ENCODE data around the gene TH. TPM values are rescaled to one million over a fixed set of nuclear protein-coding genes. Genes with fewer than 3 reads are reported as not detected.

The TH gene
- total RNA-seq, 1 experiment from 2014 or later: not detected

DNA sequence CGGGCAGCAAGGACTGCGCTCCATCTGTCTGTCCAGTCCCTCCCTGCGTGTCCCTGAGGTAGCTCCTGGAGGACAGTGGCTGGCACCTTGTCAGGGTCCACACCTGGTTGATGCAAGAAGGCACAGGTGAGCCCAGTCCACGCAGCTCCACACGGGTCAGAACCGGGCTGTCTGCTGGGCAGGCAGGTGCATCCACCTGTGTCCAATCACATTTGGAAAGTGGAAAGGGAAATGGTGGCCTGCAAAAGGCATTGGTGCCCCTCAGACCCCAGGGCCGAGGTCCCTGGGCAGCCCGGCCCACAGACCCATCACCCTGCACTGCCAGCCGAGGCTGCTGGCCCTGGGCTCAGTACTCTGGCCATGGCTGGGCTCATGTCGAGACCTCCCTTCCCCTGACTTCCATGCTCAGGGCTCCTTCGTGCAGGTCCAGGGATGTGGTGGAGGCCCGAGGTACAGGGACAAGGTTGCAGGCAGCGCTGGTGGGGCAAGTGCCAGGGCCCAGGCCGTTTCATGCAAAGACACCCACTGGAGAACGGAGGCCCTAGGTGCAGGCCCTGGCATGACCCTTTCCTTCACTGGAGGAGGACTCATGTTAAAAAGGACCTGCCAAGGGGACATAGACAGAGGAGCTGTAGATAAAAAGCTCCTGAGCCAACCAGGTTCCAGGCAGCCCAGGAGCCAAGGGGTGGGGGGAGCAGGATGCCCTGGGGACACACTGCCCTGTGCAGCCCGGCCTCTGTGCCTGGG lies 38.9 kb upstream of the TH start:
- BruUV-seq (replicated peaks): no TSS peak
- Histone ChIP-seq H3K27ac (ENCODE audit: low read length) (no peak overlapping the region), H3K4me1 (ENCODE audit: control insufficient read depth, insufficient read depth, low read length) (no peaks in the 10 kb centered on the region), H3K4me3 (ENCODE audit: low read depth in 2 of 2, low read length in 2 of 2) (no peak overlapping the region), H3K9me3 (ENCODE audit: control insufficient read depth, insufficient read depth, low read depth, low read length) (no peaks in the 10 kb centered on the region), H3K27me3 (ENCODE audit: control insufficient read depth, insufficient read depth, low read length) (no peaks in the 10 kb centered on the region), H3K36me3 (ENCODE audit: control insufficient read depth, insufficient read depth, low read length) (no peaks in the 10 kb centered on the region)
- TF ChIP-seq POLR2AphosphoS5 (IDR thresholded peaks at IDR 0.05; ENCODE audit: low read depth, low read length): no peak
- TF ChIP-seq, protein P1, sequence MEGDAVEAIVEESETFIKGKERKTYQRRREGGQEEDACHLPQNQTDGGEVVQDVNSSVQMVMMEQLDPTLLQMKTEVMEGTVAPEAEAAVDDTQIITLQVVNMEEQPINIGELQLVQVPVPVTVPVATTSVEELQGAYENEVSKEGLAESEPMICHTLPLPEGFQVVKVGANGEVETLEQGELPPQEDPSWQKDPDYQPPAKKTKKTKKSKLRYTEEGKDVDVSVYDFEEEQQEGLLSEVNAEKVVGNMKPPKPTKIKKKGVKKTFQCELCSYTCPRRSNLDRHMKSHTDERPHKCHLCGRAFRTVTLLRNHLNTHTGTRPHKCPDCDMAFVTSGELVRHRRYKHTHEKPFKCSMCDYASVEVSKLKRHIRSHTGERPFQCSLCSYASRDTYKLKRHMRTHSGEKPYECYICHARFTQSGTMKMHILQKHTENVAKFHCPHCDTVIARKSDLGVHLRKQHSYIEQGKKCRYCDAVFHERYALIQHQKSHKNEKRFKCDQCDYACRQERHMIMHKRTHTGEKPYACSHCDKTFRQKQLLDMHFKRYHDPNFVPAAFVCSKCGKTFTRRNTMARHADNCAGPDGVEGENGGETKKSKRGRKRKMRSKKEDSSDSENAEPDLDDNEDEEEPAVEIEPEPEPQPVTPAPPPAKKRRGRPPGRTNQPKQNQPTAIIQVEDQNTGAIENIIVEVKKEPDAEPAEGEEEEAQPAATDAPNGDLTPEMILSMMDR (IDR thresholded peaks at IDR 0.05): no peak
- no peak for TF ChIP-seq TCF7L2 (IDR thresholded peaks at IDR 0.05; ENCODE audit: low read depth, low read length)
- TF ChIP-seq SIN3A (IDR thresholded peaks at IDR 0.05; ENCODE audit: borderline replicate concordance, insufficient read depth, low read depth, low read length): no peak
- no peak for TF ChIP-seq REST (IDR thresholded peaks at IDR 0.05; ENCODE audit: insufficient read depth in 1 of 2, low read depth in 2 of 2, low read length in 1 of 2)
- DNase-seq (ENCODE audit: low read depth, low spot score): no peak
- in situ Hi-C loops (cut with HindIII; ENCODE audit: low pct_unique_long_range_greater_than_20kb, low sequenced_read_pairs) (no loop called here), intact Hi-C loops (cut with micrococcal nuclease; ENCODE audit: unreplicated experiment) (no loop called here)
- ChIA-PET CTCF (no interaction called here), POLR2A (no interaction called here)
- ATAC-seq: no peak

- intact Hi-C loops (cut with micrococcal nuclease; ENCODE audit: unreplicated experiment): no loop called here
- in situ Hi-C loops (cut with HindIII; ENCODE audit: low pct_unique_long_range_greater_than_20kb, low sequenced_read_pairs): no loop called here
- no peak for DNase-seq (ENCODE audit: low read depth, low spot score)
- H3K27me3 ChIP-seq (ENCODE audit: control insufficient read depth, insufficient read depth, low read length): no peaks in the 10 kb centered on the region
- no peak for ATAC-seq
- TF ChIP-seq POLR2AphosphoS5 (IDR thresholded peaks at IDR 0.05; ENCODE audit: low read depth, low read length) (no peak), TCF7L2 (IDR thresholded peaks at IDR 0.05; ENCODE audit: low read depth, low read length) (no peak), SIN3A (IDR thresholded peaks at IDR 0.05; ENCODE audit: borderline replicate concordance, insufficient read depth, low read depth, low read length) (no peak), REST (IDR thresholded peaks at IDR 0.05; ENCODE audit: insufficient read depth in 1 of 2, low read depth in 2 of 2, low read length in 1 of 2) (no peak)
- TF ChIP-seq, protein P1 (IDR thresholded peaks at IDR 0.05): no peak
- ChIA-PET POLR2A (no interaction called here), CTCF (no interaction called here)
- H3K36me3 ChIP-seq (ENCODE audit: control insufficient read depth, insufficient read depth, low read length): no peaks in the 10 kb centered on the region
- H3K9me3 ChIP-seq (ENCODE audit: control insufficient read depth, insufficient read depth, low read depth, low read length): no peaks in the 10 kb centered on the region
- H3K4me1 ChIP-seq (ENCODE audit: control insufficient read depth, insufficient read depth, low read length): no peaks in the 10 kb centered on the region
- BruUV-seq (replicated peaks): no TSS peak
- no peak overlapping the region for H3K4me3 ChIP-seq (ENCODE audit: low read depth in 2 of 2, low read length in 2 of 2)
- no peak overlapping the region for H3K27ac ChIP-seq (ENCODE audit: low read length)
Observed at GRCh38 chr11:2209900-2210321, 38.3 kb upstream of the TH start.

Measured in Panc1 (cell line).